MM.1S (cell line): ENCODE data around the gene TNFRSF13B.

ENCODE experiments used
- CTCF ChIP-seq: fragments of 300-600 bp; sonication (generic); IDR thresholded peaks from 2 replicates; pipeline ENCODE4 v1.5.1; 2016; ENCODE audit warnings: antibody characterized with exemption, low read length, mixed read lengths
- EZH2 ChIP-seq: fragments of 300-600 bp; sonication (generic); optimal IDR thresholded peaks from 2 replicates; pipeline ENCODE3; 2017; ENCODE audit warnings: low read depth, mild to moderate bottlenecking, antibody characterized with exemption, low read length, mixed read lengths
- EZH2phosphoT487 ChIP-seq: fragments of 300-600 bp; sonication (generic); IDR thresholded peaks from 2 replicates; pipeline ENCODE4 v1.6.1; 2018; ENCODE audit warnings: antibody characterized with exemption, low read length

DNA sequence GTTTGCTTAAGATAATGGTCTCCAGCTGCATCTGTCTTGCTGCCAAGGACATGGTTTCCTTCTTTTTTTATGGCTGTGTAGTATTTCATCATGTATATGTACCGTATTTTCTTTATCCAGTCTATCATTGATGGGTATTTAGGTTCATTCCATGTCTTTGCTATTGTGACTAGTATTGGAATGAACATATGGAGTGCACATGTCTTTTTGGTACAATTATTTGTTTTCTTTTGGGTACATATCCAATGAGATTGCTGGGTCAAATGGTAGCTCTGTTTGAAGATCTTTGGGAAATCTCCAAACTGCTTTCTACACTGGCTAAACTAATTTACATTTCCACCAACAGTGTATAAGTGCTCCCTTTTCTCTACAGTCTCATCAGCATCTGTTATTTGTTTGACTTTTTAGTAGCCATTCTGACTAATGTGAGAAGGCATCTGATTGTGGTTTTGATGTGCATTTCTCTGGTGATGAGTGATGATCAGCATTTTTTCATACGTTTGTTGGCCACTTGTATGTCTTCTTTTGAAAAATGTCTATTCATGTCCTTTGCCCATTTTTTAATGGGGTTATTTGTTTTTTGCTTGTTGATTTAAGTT is 66.2 kb downstream of the TNFRSF13B start:
- TF ChIP-seq CTCF (no peak), EZH2 (no peak), EZH2phosphoT487 (no peak)
